SU-DHL-6 (cell line): Measurements from ENCODE around the gene LDAH.

Source experiments
- H2AFZ ChIP-seq: fragments of 200-600 bp; sonication (generic); 2 replicates; pipeline ENCODE4 v1.6.1; 2014; ENCODE audit warnings: low read depth, mild to moderate bottlenecking, moderate library complexity, mixed read lengths, antibody characterized with exemption, low read length; ENCODE audit not compliant: severe bottlenecking
- H3F3A ChIP-seq: fragments of 200-600 bp; shearing (Covaris generic); 2 replicates; pipeline ENCODE4 v1.6.0; 2016; ENCODE audit warnings: antibody characterized with exemption, mild to moderate bottlenecking; ENCODE audit not compliant: insufficient read depth
- H3K27ac ChIP-seq: fragments of 200-600 bp; sonication (generic); 2 replicates; pipeline ENCODE4 v1.5.1; 2016; ENCODE audit warnings: low read depth, mild to moderate bottlenecking, low read length, moderate library complexity, mixed read lengths
- H3K27me3 ChIP-seq: fragments of 200-600 bp; sonication (generic), shearing (Covaris generic); 2 replicates; pipeline ENCODE4 v1.6.0; 2014; ENCODE audit warnings: mild to moderate bottlenecking, low read length
- H3K36me3 ChIP-seq: fragments of 200-600 bp; sonication (generic); 2 replicates; pipeline ENCODE4 v1.6.1; 2014; ENCODE audit warnings: mild to moderate bottlenecking, low read length, mixed read lengths
- H3K4me2 ChIP-seq: fragments of 300-600, 200-600 bp; shearing (Covaris generic), sonication (generic); 2 replicates; pipeline ENCODE4 v1.6.0; 2014; ENCODE audit warnings: low read length, low read depth, mild to moderate bottlenecking; ENCODE audit not compliant: poor library complexity, severe bottlenecking
- H3K4me3 ChIP-seq: fragments of 200-600 bp; sonication (generic); 2 replicates; pipeline ENCODE4 v1.5.1; 2014; ENCODE audit warnings: antibody characterized with exemption, low read length, mild to moderate bottlenecking, mixed read lengths; ENCODE audit not compliant: insufficient read depth, poor library complexity, severe bottlenecking
- H3K79me2 ChIP-seq: fragments of 200-600 bp; sonication (generic); 2 replicates; pipeline ENCODE4 v1.6.1; 2014; ENCODE audit warnings: mild to moderate bottlenecking, low read length, moderate library complexity; ENCODE audit not compliant: insufficient read depth
- H3K9ac ChIP-seq: fragments of 200-600 bp; sonication (generic); 2 replicates; pipeline ENCODE4 v1.7.0; 2014; ENCODE audit warnings: mild to moderate bottlenecking, low read length
- H3K9me2 ChIP-seq: fragments of 200-600 bp; sonication (generic); replicated peaks from 2 replicates; pipeline ENCODE4 v1.6.1; 2014; ENCODE audit warnings: low read length; ENCODE audit not compliant: insufficient read depth
- H3K9me3 ChIP-seq: fragments of 200-600 bp; sonication (generic); 2 replicates; pipeline ENCODE4 v1.6.1; 2014; ENCODE audit warnings: low read length, mixed read lengths; ENCODE audit not compliant: insufficient read depth
- H4K20me1 ChIP-seq: fragments of 200-600 bp; sonication (generic); 2 replicates; pipeline ENCODE4 v1.6.1; 2014; ENCODE audit warnings: low read depth, mild to moderate bottlenecking, antibody characterized with exemption, low read length, moderate library complexity, mixed read lengths
- CTCF ChIP-seq: fragments of 200-600 bp; sonication (generic); IDR thresholded peaks from one replicate; pipeline ENCODE4 v1.5.1; 2017; ENCODE audit warnings: antibody characterized with exemption, mild to moderate bottlenecking, low read length, moderate library complexity; ENCODE audit not compliant: insufficient read depth, poor library complexity, severe bottlenecking
- EZH2phosphoT487 ChIP-seq: fragments of 200-600 bp; sonication (generic), shearing (Covaris generic); conservative IDR thresholded peaks from 2 replicates; pipeline ENCODE4 v1.6.1; 2018; ENCODE audit warnings: mild to moderate bottlenecking, antibody characterized with exemption, low read length, moderate library complexity, mixed read lengths

LDAH gene

GRCh38 chr2:20738772-20739171 lies 84.1 kb downstream of the LDAH start:
- Histone ChIP-seq H2AFZ (no peak overlapping the region), H4K20me1 (no peaks in the 10 kb centered on the region), H3K4me2 (no peak overlapping the region)

GRCh38 chr2:20737505-20737904 lies 85.4 kb downstream of the LDAH start:
- H3K79me2 ChIP-seq, result no peaks in the 10 kb centered on the region
- no peaks in the 10 kb centered on the region for H3K27me3 ChIP-seq
- H3K9ac ChIP-seq, result no peak overlapping the region
- no peaks in the 10 kb centered on the region for H3F3A ChIP-seq
- no peak overlapping the region for H3K4me2 ChIP-seq
- TF ChIP-seq EZH2phosphoT487 (no peak), CTCF (no peak)
- H3K9me2 ChIP-seq, result no peaks in the 10 kb centered on the region
- H3K27ac ChIP-seq, result no peak overlapping the region
- H2AFZ ChIP-seq, result no peak overlapping the region
- H3K4me3 ChIP-seq, result no peak overlapping the region
- H4K20me1 ChIP-seq, result no peaks in the 10 kb centered on the region
- H3K9me3 ChIP-seq, result no peaks in the 10 kb centered on the region
- H3K36me3 ChIP-seq, result peaks cover 9% of the 10 kb centered on the region

More at GRCh38 chr2:20738772-20739171, 84.1 kb downstream of the LDAH start:
- Histone ChIP-seq H3K27me3 (no peaks in the 10 kb centered on the region), H3F3A (no peaks in the 10 kb centered on the region), H3K9me2 (no peaks in the 10 kb centered on the region), H3K27ac (no peak overlapping the region), H3K4me3 (no peak overlapping the region), H3K36me3 (peaks cover 9% of the 10 kb centered on the region), H3K9ac (no peak overlapping the region), H3K9me3 (no peaks in the 10 kb centered on the region), H3K79me2 (no peaks in the 10 kb centered on the region)
- TF ChIP-seq EZH2phosphoT487 (no peak), CTCF (no peak)

- TF ChIP-seq EZH2phosphoT487, result no peak
- no peak for TF ChIP-seq CTCF
- H3K36me3 ChIP-seq, result peaks cover 3% of the 10 kb centered on the region; the same call in 1 of the 2 replicates
- no peak overlapping the region for H2AFZ ChIP-seq
- H3K4me3 ChIP-seq, result no peak overlapping the region
- H4K20me1 ChIP-seq, result no peaks in the 10 kb centered on the region
- no peak overlapping the region for H3K9ac ChIP-seq
- H3K79me2 ChIP-seq, result no peaks in the 10 kb centered on the region
- H3K9me2 ChIP-seq, result no peaks in the 10 kb centered on the region
- H3K27ac ChIP-seq, result no peak overlapping the region
- H3K27me3 ChIP-seq, result no peaks in the 10 kb centered on the region
- H3F3A ChIP-seq, result no peaks in the 10 kb centered on the region
- H3K9me3 ChIP-seq, result no peaks in the 10 kb centered on the region
- H3K4me2 ChIP-seq, result no peak overlapping the region
Observed at GRCh38 chr2:20728114-20728758, 94.7 kb downstream of the LDAH start.
